CD4-positive, alpha-beta T cell treated with Interleukin-17A for 4 hours (primary cell): Measurements from ENCODE around the gene TAS2R14.
A peak's percentile ranks its signal among the peaks of the same experiment; 100 is the strongest.

Experiments
- DNase-seq: peaks from one replicate; pipeline ENCODE4 v3.0.0-alpha.2; 2020; ENCODE audit warnings: mixed read lengths

Gene TAS2R14

DNA sequence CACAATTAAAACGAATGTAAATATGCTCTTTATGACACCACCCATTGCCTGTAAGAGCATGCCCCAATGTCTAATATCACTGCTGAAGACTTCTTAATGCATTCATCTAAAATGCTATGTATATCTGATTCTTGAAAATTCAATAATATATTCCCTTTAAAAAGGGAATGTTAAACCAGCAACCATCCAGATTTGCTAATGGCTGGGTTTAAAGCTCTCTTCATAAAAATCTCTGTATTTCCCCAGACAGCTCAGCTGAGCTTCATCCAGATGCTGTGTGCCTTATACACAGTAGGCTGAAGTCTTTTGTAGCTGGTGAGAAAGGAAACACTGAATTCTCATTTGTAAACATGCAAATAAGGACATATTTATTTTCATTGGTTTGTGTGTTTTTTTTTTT is at the start of gene TAS2R14:
TAS2R14 (minus strand) TSS at position 101 of the 400 bp plus-strand sequence; CDS start at position 45, 56 bp downstream.
- no peak for DNase-seq

GRCh38 chr12:10986812-10987211 is 47.7 kb upstream of the TAS2R14 start, which contains the start of gene TAS2R50:
TAS2R50 (minus strand) TSS chr12:10986912; CDS start chr12:10986860, 52 bp downstream.
- no peak for DNase-seq

DNA sequence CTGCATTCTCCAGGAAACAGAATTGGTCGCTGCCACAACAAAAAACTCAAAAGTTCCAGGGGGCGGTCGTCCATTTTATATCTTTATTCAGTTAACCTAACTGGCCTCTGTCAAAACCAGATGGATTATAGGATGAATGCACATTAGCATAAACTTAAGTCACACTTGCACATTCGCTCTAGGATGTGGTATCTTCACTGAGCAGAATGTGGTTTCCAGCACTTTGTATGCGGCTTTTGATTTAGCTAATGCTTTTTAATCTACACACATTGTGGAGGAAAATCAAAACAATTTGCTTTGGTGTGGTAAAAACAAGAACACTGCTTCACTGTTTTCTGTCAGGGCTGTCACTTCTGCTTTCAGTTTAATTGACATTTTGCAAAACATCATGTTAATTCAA is 43.2 kb upstream of the TAS2R14 start:
- DNase-seq, result peak; percentile 7

- DNase-seq, result no peak
Measured at GRCh38 chr12:10974965-10975364, 35.9 kb upstream of the TAS2R14 start.

DNA sequence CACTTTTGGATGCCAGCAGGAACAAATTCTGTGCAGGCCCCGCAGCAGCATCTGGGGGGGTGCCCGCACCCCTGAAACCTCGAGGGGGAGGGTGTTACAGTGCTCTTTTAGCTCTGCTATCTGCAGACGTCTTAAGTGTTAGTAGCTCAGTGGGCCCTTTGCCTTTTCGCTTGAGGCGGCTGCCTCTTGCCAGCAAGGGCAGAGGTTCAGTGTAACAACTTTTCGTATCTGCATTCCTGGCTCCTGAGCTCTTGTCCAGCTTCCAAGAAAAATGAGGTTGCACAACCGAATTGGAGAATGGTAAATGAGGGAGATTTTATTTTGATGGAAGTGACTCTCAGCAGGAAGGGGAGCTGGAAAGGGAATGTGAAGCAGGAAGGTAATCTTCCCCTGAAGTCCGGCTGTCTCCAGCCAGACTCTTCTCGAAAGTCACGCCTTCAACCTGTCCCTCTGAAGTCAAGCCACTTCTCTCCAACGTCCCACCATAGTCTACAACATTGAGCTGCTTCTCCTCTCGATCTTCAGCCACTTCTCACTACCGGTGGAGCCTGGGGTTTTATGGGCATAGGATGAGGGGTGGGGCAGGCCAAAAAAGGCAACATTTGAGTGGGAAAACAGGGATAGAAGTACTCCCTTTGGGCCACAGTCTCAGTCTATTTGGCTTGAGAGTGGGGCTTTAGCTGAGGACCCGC is 29.8 kb upstream of the TAS2R14 start:
- no peak for DNase-seq

GRCh38 chr12:10967409-10967808 is 28.3 kb upstream of the TAS2R14 start:
- no peak for DNase-seq

GRCh38 chr12:10966314-10966713 is 27.3 kb upstream of the TAS2R14 start:
- DNase-seq, result no peak

GRCh38 chr12:10965476-10965875 is 26.4 kb upstream of the TAS2R14 start:
- DNase-seq, result no peak

DNA sequence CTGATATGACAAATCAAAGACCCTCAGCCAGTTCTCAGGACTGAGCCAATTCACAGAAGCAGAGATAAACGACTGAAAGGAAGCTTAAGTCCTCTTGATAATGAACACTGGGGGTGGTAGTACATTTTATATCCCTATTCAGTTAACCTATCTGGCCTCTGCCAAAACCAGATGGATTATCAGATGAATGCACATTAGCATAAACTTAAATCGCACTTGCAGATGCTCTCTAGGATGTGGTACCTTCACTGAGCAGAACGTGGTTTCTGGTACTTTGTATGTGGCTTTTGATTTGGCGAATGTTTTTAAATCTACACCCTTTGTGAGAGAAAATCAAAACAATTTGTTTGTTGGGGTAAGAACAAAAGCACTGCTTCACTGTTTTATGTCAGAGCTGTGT is 21.1 kb upstream of the TAS2R14 start:
- DNase-seq, result no peak

- DNase-seq, result no peak
Measured at GRCh38 chr12:10959804-10960203, 20.7 kb upstream of the TAS2R14 start.

- DNase-seq, result no peak
Measured at GRCh38 chr12:10957741-10958140, 18.7 kb upstream of the TAS2R14 start.

- no peak for DNase-seq
Measured at GRCh38 chr12:10956085-10956484, 17.0 kb upstream of the TAS2R14 start.

DNA sequence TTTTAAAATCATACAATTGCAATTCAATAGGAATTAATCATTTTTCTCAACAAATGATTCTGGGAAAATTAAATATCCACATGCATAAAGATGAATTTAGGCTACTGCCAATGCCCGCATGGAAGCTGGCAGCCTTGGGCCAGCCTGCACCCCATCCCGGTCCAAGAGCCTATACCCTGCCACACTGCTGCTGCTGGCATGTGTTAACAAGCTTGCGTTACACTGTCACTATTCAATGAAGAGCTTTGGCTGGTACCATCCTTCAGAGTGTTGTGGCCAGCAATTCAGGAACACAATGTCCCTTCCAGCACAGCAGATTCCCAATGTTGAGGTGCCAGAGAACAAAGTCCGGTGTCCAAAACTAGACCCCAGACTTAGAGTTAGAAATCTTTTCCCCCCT is 13.6 kb upstream of the TAS2R14 start:
- no peak for DNase-seq

DNA sequence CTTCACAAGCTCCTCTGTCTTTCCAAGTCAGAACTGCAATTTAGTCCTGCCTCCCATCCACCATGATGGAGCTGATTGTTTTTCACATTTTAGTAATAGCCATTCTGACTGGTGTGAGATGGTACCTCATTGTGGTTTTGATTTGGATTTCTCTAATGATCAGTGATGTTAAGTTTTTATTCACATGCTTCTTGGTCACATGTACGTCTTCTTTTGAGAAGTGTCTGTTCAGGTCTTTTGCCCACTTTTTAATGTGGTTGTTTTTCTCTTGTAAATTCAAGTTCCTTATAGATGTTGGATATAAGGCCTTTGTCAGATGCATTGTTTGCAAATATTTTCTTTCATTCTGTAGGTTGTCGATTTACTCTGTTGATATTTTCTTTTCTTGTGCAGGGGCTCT is 4.1 kb upstream of the TAS2R14 start:
- no peak for DNase-seq

GRCh38 chr12:10941916-10942607 is 3.0 kb upstream of the TAS2R14 start:
- no peak for DNase-seq

DNA sequence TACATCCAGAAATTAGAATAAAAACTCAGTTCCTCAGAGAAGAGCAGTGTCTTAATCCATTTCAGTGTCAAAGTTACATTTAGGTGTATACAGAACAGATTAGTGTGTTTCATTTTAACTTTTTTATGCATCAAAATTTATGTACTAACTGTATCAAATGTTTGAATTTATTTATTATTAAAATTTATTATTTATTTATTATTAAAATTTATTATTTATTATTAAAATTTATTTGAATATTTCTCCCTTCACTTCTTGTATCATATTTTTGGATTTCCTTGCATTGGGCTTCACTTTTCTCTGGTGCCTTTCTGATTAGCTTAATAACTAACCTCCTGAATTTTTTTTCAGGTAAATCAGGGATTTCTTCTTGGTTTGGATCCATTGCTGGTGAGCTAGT is 2.3 kb upstream of the TAS2R14 start:
- no peak for DNase-seq

DNA sequence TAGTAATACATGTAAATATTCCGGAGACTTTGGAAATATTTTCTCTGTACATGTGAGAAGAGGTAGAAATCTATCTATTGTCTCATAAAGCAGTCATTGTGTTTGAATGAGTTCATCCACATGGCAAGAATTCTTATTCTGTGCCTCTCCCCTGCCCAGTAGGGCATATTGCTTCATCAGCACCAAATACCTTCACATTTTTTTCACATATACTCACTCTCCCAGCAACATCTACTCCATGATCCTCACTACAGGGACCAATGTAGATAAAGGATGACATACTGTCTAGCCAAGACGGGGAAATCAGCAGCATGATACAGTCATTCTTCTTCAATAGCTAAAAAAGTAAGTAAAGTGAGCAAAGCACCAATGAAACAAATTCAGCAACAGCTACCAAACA is 1.3 kb upstream of the TAS2R14 start:
- no peak for DNase-seq

DNA sequence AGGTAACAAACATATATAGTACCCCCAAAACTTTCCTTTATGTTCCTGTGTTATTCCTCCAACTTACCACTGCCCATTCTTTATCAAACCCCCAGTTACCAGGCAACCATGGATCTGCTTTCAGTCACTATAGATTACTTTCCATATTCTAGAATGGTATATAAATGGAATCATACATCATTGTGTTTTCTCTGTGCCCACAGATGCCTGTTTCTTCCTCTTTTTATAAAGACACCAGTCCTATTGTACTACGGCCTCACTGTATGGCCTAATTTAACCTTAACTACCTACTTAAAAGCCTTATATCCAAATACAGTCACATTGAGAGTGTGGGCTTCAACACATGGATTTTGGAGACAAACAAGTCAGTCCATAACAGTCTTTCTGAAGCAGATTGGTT is 2.6 kb downstream of the TAS2R14 start:
- DNase-seq, result no peak

GRCh38 chr12:10928746-10929286 is 10.2 kb downstream of the TAS2R14 start, which contains the start of gene PRH2:
PRH2 (plus strand) TSS chr12:10929236; CDS start chr12:10929274, 38 bp downstream.
- DNase-seq, result no peak

- DNase-seq, result no peak
Measured at GRCh38 chr12:10926269-10926668, 12.8 kb downstream of the TAS2R14 start.

- no peak for DNase-seq
Measured at GRCh38 chr12:10919809-10920208, 19.3 kb downstream of the TAS2R14 start.

DNA sequence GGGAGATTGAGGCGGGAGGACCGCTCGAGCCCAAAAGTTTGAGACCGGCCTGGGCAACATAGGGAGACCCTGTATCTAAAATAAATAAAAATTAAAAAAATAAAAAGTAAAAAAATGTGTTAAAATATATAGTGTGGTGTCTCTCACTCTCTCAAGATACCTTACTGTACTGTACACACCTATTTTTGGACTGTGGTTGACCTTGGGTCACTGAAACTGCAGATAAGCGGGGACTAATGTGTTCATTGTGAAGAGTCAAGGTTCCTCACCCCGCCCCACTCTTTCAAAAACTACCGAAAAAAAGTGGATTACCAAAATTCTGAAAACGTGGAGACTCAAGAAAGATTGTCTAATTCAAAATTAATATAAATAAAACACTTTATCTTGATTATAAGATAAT is 28.7 kb downstream of the TAS2R14 start:
- no peak for DNase-seq

GRCh38 chr12:10909462-10909861 is 29.6 kb downstream of the TAS2R14 start, which contains the start of gene TAS2R13:
TAS2R13 (minus strand) TSS chr12:10909562; CDS start chr12:10909298, 264 bp downstream.
- DNase-seq, result no peak

GRCh38 chr12:10904686-10905085 is 34.4 kb downstream of the TAS2R14 start:
- DNase-seq, result no peak
